CD8-positive, alpha-beta memory T cell (primary cell): Measurements from ENCODE around the gene MAGEA9B. TPM values are rescaled to one million over a fixed set of nuclear protein-coding genes. Genes with fewer than 3 reads are reported as not detected.
A peak's percentile ranks its signal among the peaks of the same experiment; 100 is the strongest.
"Not testable (repeated sequence)": the region's sequence is repeated elsewhere in the genome, so short reads cannot be mapped to it uniquely, and the experiment has no call there.

Source experiments
- CTCF ChIA-PET: fragments of 350-600 bp; sonication (Branson Sonifier 250); formaldehyde crosslinking; loops from one replicate; lab custom pipeline; 2021; ENCODE audit warnings: antibody characterized with exemption; lab: Charles Lee
- POLR2A ChIA-PET: fragments of 350-600 bp; sonication (Branson Sonifier 250); formaldehyde crosslinking; loops from one replicate; lab custom pipeline; 2021; ENCODE audit warnings: antibody characterized with exemption; lab: Charles Lee
- DNase-seq, 5 donors: peaks; one replicate each; pipeline versions ENCODE4 v3.0.0 to v3.0.0-alpha.2; 2020 to 2022; ENCODE audit warnings: mixed read lengths in 1 of 5
- H3K27ac ChIP-seq: one replicate; pipeline ENCODE4 v1.7.0; 2013; ENCODE audit warnings: low read depth, mild to moderate bottlenecking, low read length, moderate library complexity
- H3K27me3 ChIP-seq: 2 replicates; pipeline ENCODE4 v1.7.0; 2013; ENCODE audit warnings: low read length, mild to moderate bottlenecking; ENCODE audit not compliant: insufficient read depth, poor library complexity, severe bottlenecking
- H3K36me3 ChIP-seq: 2 replicates; pipeline ENCODE4 v1.7.0; 2013; ENCODE audit warnings: mild to moderate bottlenecking, low read length, moderate library complexity; ENCODE audit not compliant: insufficient read depth
- H3K4me1 ChIP-seq: 2 replicates; pipeline ENCODE4 v1.7.0; 2013; ENCODE audit warnings: mild to moderate bottlenecking, low read length, moderate library complexity; ENCODE audit not compliant: insufficient read depth
- H3K4me3 ChIP-seq: 2 replicates; pipeline ENCODE4 v1.7.0; 2013; ENCODE audit warnings: mild to moderate bottlenecking, low read length
- H3K9me3 ChIP-seq: 2 replicates; pipeline ENCODE4 v1.7.0; 2013; ENCODE audit warnings: mild to moderate bottlenecking, low read length
- H3K27ac Mint-ChIP-seq, 8 donors: one replicate each; pipeline ENCODE4 v1.8.0; 2020 to 2021; ENCODE audit warnings: mixed read lengths in 8 of 8, mild to moderate bottlenecking in 6 of 8, inconsistent platforms in 3 of 8, moderate library complexity in 3 of 8
- H3K27me3 Mint-ChIP-seq, 2 donors: one replicate each; pipeline ENCODE4 v1.8.0; 2020 to 2021; ENCODE audit warnings: mixed read lengths in 2 of 2, mild to moderate bottlenecking in 1 of 2, moderate library complexity in 1 of 2
- H3K36me3 Mint-ChIP-seq, 3 donors: one replicate each; pipeline ENCODE4 v1.8.0; 2020 to 2021; ENCODE audit warnings: mixed read lengths in 3 of 3, inconsistent platforms in 1 of 3, mild to moderate bottlenecking in 1 of 3
- H3K4me1 Mint-ChIP-seq, 3 donors: one replicate each; pipeline ENCODE4 v1.8.0; 2020 to 2021; ENCODE audit warnings: mixed read lengths in 3 of 3, inconsistent platforms in 1 of 3, mild to moderate bottlenecking in 1 of 3
- H3K4me3 Mint-ChIP-seq, 7 donors: one replicate each; pipeline ENCODE4 v1.8.0; 2020 to 2021; ENCODE audit warnings: mixed read lengths in 7 of 7, mild to moderate bottlenecking in 6 of 7, moderate library complexity in 4 of 7, inconsistent platforms in 2 of 7
- H3K9me3 Mint-ChIP-seq, 5 donors: one replicate each; pipeline ENCODE4 v1.8.0; 2020 to 2022; ENCODE audit warnings: mixed read lengths in 5 of 5, mild to moderate bottlenecking in 3 of 5, moderate library complexity in 2 of 5, inconsistent platforms in 1 of 5
- polyA plus RNA-seq: library from polyadenylated mRNA; unstranded; fragments of 300-500 nt; fragmentation: Illumina TruSeq; gene quantifications from one replicate; pipeline ENCODE4 v1.2.3, GENCODE V29; 2021
- total RNA-seq, 2 experiments: library from RNA; stranded (reverse); gene quantifications; one replicate each; pipeline ENCODE4 v1.2.3, GENCODE V29; 2021

MAGEA9B gene
- total and polyA plus RNA-seq, 3 experiments from 2014 or later = not detected

GRCh38 chrX:149595943-149596342 is 8.7 kb upstream of the MAGEA9B start:
- H3K9me3 ChIP-seq, H3K4me1 Mint-ChIP-seq, CTCF ChIA-PET, DNase-seq, H3K36me3 Mint-ChIP-seq, H3K36me3 ChIP-seq, H3K4me3 ChIP-seq, H3K4me1 ChIP-seq, H3K27ac ChIP-seq, H3K27ac Mint-ChIP-seq, H3K27me3 Mint-ChIP-seq, H3K9me3 Mint-ChIP-seq, POLR2A ChIA-PET, H3K27me3 ChIP-seq, H3K4me3 Mint-ChIP-seq: not testable (repeated sequence)

GRCh38 chrX:149595214-149595613 is 8.0 kb upstream of the MAGEA9B start, which contains the start of gene HSFX2:
Gene HSFX2, minus strand, starts transcription at chrX:149595314. Its CDS starts 614 bp downstream, at chrX:149594700.
- H3K27ac Mint-ChIP-seq, H3K36me3 ChIP-seq, DNase-seq, CTCF ChIA-PET, POLR2A ChIA-PET, H3K27ac ChIP-seq, H3K27me3 ChIP-seq, H3K27me3 Mint-ChIP-seq, H3K4me3 Mint-ChIP-seq, H3K36me3 Mint-ChIP-seq, H3K9me3 Mint-ChIP-seq, H3K4me3 ChIP-seq, H3K9me3 ChIP-seq, H3K4me1 Mint-ChIP-seq, H3K4me1 ChIP-seq: not testable (repeated sequence)

- H3K27me3 ChIP-seq, H3K4me1 ChIP-seq, H3K36me3 Mint-ChIP-seq, DNase-seq, H3K36me3 ChIP-seq, H3K4me1 Mint-ChIP-seq, H3K9me3 ChIP-seq, H3K27ac ChIP-seq, POLR2A ChIA-PET, H3K27ac Mint-ChIP-seq, H3K4me3 Mint-ChIP-seq, H3K9me3 Mint-ChIP-seq, CTCF ChIA-PET, H3K27me3 Mint-ChIP-seq, H3K4me3 ChIP-seq: not testable (repeated sequence)
Measured at GRCh38 chrX:149590993-149591392, 3.7 kb upstream of the MAGEA9B start.

- H3K27ac ChIP-seq, H3K36me3 Mint-ChIP-seq, H3K9me3 ChIP-seq, H3K27me3 ChIP-seq, H3K9me3 Mint-ChIP-seq, DNase-seq, H3K36me3 ChIP-seq, CTCF ChIA-PET, H3K4me1 Mint-ChIP-seq, H3K4me3 Mint-ChIP-seq, H3K27ac Mint-ChIP-seq, H3K4me3 ChIP-seq, H3K27me3 Mint-ChIP-seq, POLR2A ChIA-PET, H3K4me1 ChIP-seq: not testable (repeated sequence)
Measured at GRCh38 chrX:149585631-149586030, 1.6 kb downstream of the MAGEA9B start.

- H3K9me3 ChIP-seq, H3K36me3 ChIP-seq, H3K27me3 Mint-ChIP-seq, H3K9me3 Mint-ChIP-seq, H3K36me3 Mint-ChIP-seq, H3K4me3 ChIP-seq, H3K27ac Mint-ChIP-seq, H3K27ac ChIP-seq, H3K4me3 Mint-ChIP-seq, CTCF ChIA-PET, POLR2A ChIA-PET, H3K27me3 ChIP-seq, H3K4me1 Mint-ChIP-seq, H3K4me1 ChIP-seq, DNase-seq: not testable (repeated sequence)
Measured at GRCh38 chrX:149573456-149573855, 13.8 kb downstream of the MAGEA9B start.

- Mint-ChIP-seq H3K27ac (peak overlapping the region in 3 of 8 donors; percentile 40 to 66 (median 63)), H3K36me3 (no peaks in the 10 kb centered on the region), H3K9me3 (no peaks in the 10 kb centered on the region), H3K4me1 (no peaks in the 10 kb centered on the region), H3K27me3 (peaks cover 0 to 4% of the 10 kb centered on the region in 2 donors), H3K4me3 (peak overlapping the region in 1 of 7 donors; percentile 3)
- POLR2A ChIA-PET = no interaction called here
- CTCF ChIA-PET = no interaction called here
- Histone ChIP-seq H3K27ac (no peak overlapping the region), H3K4me3 (no peak overlapping the region), H3K4me1 (no peaks in the 10 kb centered on the region), H3K9me3 (no peaks in the 10 kb centered on the region), H3K36me3 (no peaks in the 10 kb centered on the region), H3K27me3 (no peaks in the 10 kb centered on the region)
- DNase-seq = no peak
Measured at GRCh38 chrX:149572743-149573142, 14.5 kb downstream of the MAGEA9B start.

- no peak overlapping the region for H3K4me3 ChIP-seq
- Mint-ChIP-seq H3K4me3 (no peak overlapping the region), H3K9me3 (no peaks in the 10 kb centered on the region), H3K27ac (no peak overlapping the region), H3K27me3 (peaks cover 0 to 4% of the 10 kb centered on the region in 2 donors), H3K4me1 (no peaks in the 10 kb centered on the region), H3K36me3 (no peaks in the 10 kb centered on the region)
- no peaks in the 10 kb centered on the region for H3K36me3 ChIP-seq
- DNase-seq = no peak
- ChIA-PET POLR2A (no interaction called here), CTCF (no interaction called here)
- no peaks in the 10 kb centered on the region for H3K27me3 ChIP-seq
- no peaks in the 10 kb centered on the region for H3K9me3 ChIP-seq
- no peaks in the 10 kb centered on the region for H3K4me1 ChIP-seq
- no peak overlapping the region for H3K27ac ChIP-seq
Measured at GRCh38 chrX:149571770-149572169, 15.5 kb downstream of the MAGEA9B start.

- no peaks in the 10 kb centered on the region for H3K27me3 ChIP-seq
- Mint-ChIP-seq H3K27ac (no peak overlapping the region), H3K4me3 (no peak overlapping the region), H3K4me1 (no peaks in the 10 kb centered on the region), H3K27me3 (peaks cover 0 to 4% of the 10 kb centered on the region in 2 donors), H3K9me3 (no peaks in the 10 kb centered on the region), H3K36me3 (no peaks in the 10 kb centered on the region)
- no peak for DNase-seq
- no peaks in the 10 kb centered on the region for H3K9me3 ChIP-seq
- no peaks in the 10 kb centered on the region for H3K36me3 ChIP-seq
- ChIA-PET POLR2A (no interaction called here), CTCF (no interaction called here)
- no peak overlapping the region for H3K4me3 ChIP-seq
- no peak overlapping the region for H3K27ac ChIP-seq
- H3K4me1 ChIP-seq = no peaks in the 10 kb centered on the region
Measured at GRCh38 chrX:149570668-149571067, 16.6 kb downstream of the MAGEA9B start.

GRCh38 chrX:149569770-149570169 is 17.5 kb downstream of the MAGEA9B start:
- Mint-ChIP-seq H3K9me3 (no peaks in the 10 kb centered on the region), H3K27me3 (peaks cover under 1 to 4% of the 10 kb centered on the region in 2 donors), H3K36me3 (no peaks in the 10 kb centered on the region), H3K4me3 (no peak overlapping the region), H3K27ac (no peak overlapping the region), H3K4me1 (no peaks in the 10 kb centered on the region)
- DNase-seq = no peak
- POLR2A ChIA-PET = no interaction called here
- no peaks in the 10 kb centered on the region for H3K9me3 ChIP-seq
- H3K36me3 ChIP-seq = no peaks in the 10 kb centered on the region
- CTCF ChIA-PET = no interaction called here
- H3K4me3 ChIP-seq = no peak overlapping the region
- H3K4me1 ChIP-seq = no peaks in the 10 kb centered on the region
- H3K27ac ChIP-seq = no peak overlapping the region
- H3K27me3 ChIP-seq = no peaks in the 10 kb centered on the region
